GM12873 (cell line): ENCODE results near the gene ATP13A2.

Experiments
- CTCF ChIP-seq: IDR thresholded peaks from 2 replicates; pipeline ENCODE4 v1.5.1; 2012; ENCODE audit warnings: low read depth, mild to moderate bottlenecking, moderate library complexity, low read length, control low read depth; ENCODE audit not compliant: insufficient read depth; ENCODE audit errors: missing control alignments

Gene ATP13A2

GRCh38 chr1:16970132-16970910 is 41.4 kb downstream of the ATP13A2 start:
- TF ChIP-seq CTCF: no peak

GRCh38 chr1:16969651-16970050 is 42.1 kb downstream of the ATP13A2 start:
- TF ChIP-seq CTCF: no peak

- TF ChIP-seq CTCF: no peak
Observed at GRCh38 chr1:16969057-16969611, 42.6 kb downstream of the ATP13A2 start.

GRCh38 chr1:16968372-16968771 is 43.4 kb downstream of the ATP13A2 start:
- TF ChIP-seq CTCF: no peak

- TF ChIP-seq CTCF: no peak
Observed at GRCh38 chr1:16967962-16968361, 43.8 kb downstream of the ATP13A2 start.

GRCh38 chr1:16967095-16967575 is 44.6 kb downstream of the ATP13A2 start:
- no peak for TF ChIP-seq CTCF

GRCh38 chr1:16966282-16966681 is 45.4 kb downstream of the ATP13A2 start:
- no peak for TF ChIP-seq CTCF
